Hepatocyte (in vitro differentiated cells): Measurements from ENCODE around the gene TMX1. TPM values are rescaled to one million over a fixed set of nuclear protein-coding genes. Genes with fewer than 3 reads are reported as not detected.

ENCODE experiments used
- DNase-seq: peaks from one replicate; pipeline ENCODE4 v3.0.0-alpha.2; 2016; ENCODE audit warnings: low spot score
- H2AFZ ChIP-seq: fragments of 200-600 bp; sonication (generic); 2 replicates; pipeline ENCODE4 v1.6.0; 2016; ENCODE audit warnings: antibody characterized with exemption, mild to moderate bottlenecking
- H3K27ac ChIP-seq: fragments of 200-600 bp; sonication (generic); 2 replicates; pipeline ENCODE4 v1.5.1; 2016; ENCODE audit warnings: mild to moderate bottlenecking
- H3K27me3 ChIP-seq: fragments of 200-600 bp; sonication (generic); 2 replicates; pipeline ENCODE4 v1.6.1; 2016
- H3K36me3 ChIP-seq: fragments of 200-600 bp; sonication (generic); replicated peaks from 2 replicates; pipeline ENCODE4 v1.5.1; 2016; ENCODE audit warnings: low read depth; ENCODE audit not compliant: insufficient read depth
- H3K4me1 ChIP-seq: fragments of 200-600 bp; sonication (generic); 2 replicates; pipeline ENCODE4 v1.5.1; 2016; ENCODE audit warnings: mild to moderate bottlenecking, moderate library complexity; ENCODE audit not compliant: insufficient read depth
- H3K4me2 ChIP-seq: fragments of 200-600 bp; sonication (generic); 2 replicates; pipeline ENCODE4 v1.6.0; 2016
- H3K4me3 ChIP-seq: fragments of 200-600 bp; sonication (generic); 2 replicates; pipeline ENCODE4 v1.5.1; 2016; ENCODE audit warnings: mild to moderate bottlenecking
- H3K79me2 ChIP-seq: fragments of 200-600 bp; sonication (generic); 2 replicates; pipeline ENCODE4 v1.6.0; 2017; ENCODE audit warnings: mild to moderate bottlenecking
- H3K9me2 ChIP-seq: fragments of 200-600 bp; sonication (generic); replicated peaks from 2 replicates; pipeline ENCODE4 v1.6.0; 2017; ENCODE audit warnings: mild to moderate bottlenecking; ENCODE audit not compliant: insufficient read depth
- H3K9me3 ChIP-seq: fragments of 200-600 bp; sonication (generic); 2 replicates; pipeline ENCODE4 v1.5.1; 2016; ENCODE audit warnings: low read depth, mild to moderate bottlenecking
- H4K20me1 ChIP-seq: fragments of 200-600 bp; sonication (generic); 2 replicates; pipeline ENCODE4 v1.6.0; 2016; ENCODE audit warnings: mild to moderate bottlenecking; ENCODE audit not compliant: insufficient read depth, poor library complexity, severe bottlenecking
- EZH2 ChIP-seq: fragments of 200-600 bp; sonication (generic); IDR thresholded peaks from 2 replicates; pipeline ENCODE4 v1.6.1; 2016; ENCODE audit warnings: antibody characterized with exemption, mild to moderate bottlenecking, borderline replicate concordance
- EZH2phosphoT487 ChIP-seq: fragments of 200-600 bp; sonication (generic); IDR thresholded peaks from one replicate; pipeline ENCODE4 v1.6.1; 2018; ENCODE audit warnings: antibody characterized with exemption, mild to moderate bottlenecking, low read depth, moderate library complexity; ENCODE audit not compliant: unreplicated experiment, severe bottlenecking
- WGBS: methylation state at CpG from one replicate; pipeline ENCODE4 v1.1.6; 2016; ENCODE audit warnings: low lambda C conversion rate; ENCODE audit errors: missing lambda C conversion rate; 5-methylcytosine and 5-hydroxymethylcytosine counted together
- polyA plus RNA-seq: library from polyadenylated mRNA; unstranded; fragments of >200 nt; fragmentation: Nextera tagmentation; extraction: Ambion mirVana; gene quantifications from 2 replicates; pipeline ENCODE4 v1.2.1, GENCODE V29; 2016
- total RNA-seq: library from RNA; depleted of rRNA; stranded (reverse); fragments of >200 nt; gene quantifications from 2 replicates; pipeline ENCODE4 v1.2.3, GENCODE V29; 2014
- TF ChIP-seq, protein P1 (sequence below): fragments of 200-600 bp; sonication (generic); IDR thresholded peaks from 2 replicates; pipeline ENCODE4 v1.5.1; 2016; ENCODE audit warnings: antibody characterized with exemption, mild to moderate bottlenecking; ENCODE audit not compliant: poor library complexity

The TMX1 gene
- total and polyA plus RNA-seq, 2 experiments from 2014 or later, result 39.9 to 48.6 TPM

GRCh38 chr14:51291016-51291415 lies 51.0 kb downstream of the TMX1 start:
- H3K36me3 ChIP-seq, result no peaks in the 10 kb centered on the region
- TF ChIP-seq, protein P1, sequence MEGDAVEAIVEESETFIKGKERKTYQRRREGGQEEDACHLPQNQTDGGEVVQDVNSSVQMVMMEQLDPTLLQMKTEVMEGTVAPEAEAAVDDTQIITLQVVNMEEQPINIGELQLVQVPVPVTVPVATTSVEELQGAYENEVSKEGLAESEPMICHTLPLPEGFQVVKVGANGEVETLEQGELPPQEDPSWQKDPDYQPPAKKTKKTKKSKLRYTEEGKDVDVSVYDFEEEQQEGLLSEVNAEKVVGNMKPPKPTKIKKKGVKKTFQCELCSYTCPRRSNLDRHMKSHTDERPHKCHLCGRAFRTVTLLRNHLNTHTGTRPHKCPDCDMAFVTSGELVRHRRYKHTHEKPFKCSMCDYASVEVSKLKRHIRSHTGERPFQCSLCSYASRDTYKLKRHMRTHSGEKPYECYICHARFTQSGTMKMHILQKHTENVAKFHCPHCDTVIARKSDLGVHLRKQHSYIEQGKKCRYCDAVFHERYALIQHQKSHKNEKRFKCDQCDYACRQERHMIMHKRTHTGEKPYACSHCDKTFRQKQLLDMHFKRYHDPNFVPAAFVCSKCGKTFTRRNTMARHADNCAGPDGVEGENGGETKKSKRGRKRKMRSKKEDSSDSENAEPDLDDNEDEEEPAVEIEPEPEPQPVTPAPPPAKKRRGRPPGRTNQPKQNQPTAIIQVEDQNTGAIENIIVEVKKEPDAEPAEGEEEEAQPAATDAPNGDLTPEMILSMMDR, result no peak
- TF ChIP-seq EZH2 (no peak), EZH2phosphoT487 (no peak)
- H3K4me2 ChIP-seq, result no peak overlapping the region
- no peaks in the 10 kb centered on the region for H3K27me3 ChIP-seq
- no peak overlapping the region for H2AFZ ChIP-seq
- no peak overlapping the region for H3K27ac ChIP-seq
- H3K4me3 ChIP-seq, result no peak overlapping the region
- DNase-seq, result no peak
- no peaks in the 10 kb centered on the region for H3K9me3 ChIP-seq
- H3K9me2 ChIP-seq, result no peaks in the 10 kb centered on the region
- WGBS, result 95% methylated on average over 4 of the region's 4 CpGs
- H3K79me2 ChIP-seq, result no peaks in the 10 kb centered on the region
- no peaks in the 10 kb centered on the region for H4K20me1 ChIP-seq
- peaks cover 4% of the 10 kb centered on the region for H3K4me1 ChIP-seq

- Histone ChIP-seq H3K9me3 (no peaks in the 10 kb centered on the region), H3K4me1 (peaks cover 4% of the 10 kb centered on the region), H2AFZ (no peak overlapping the region), H3K36me3 (no peaks in the 10 kb centered on the region), H4K20me1 (no peaks in the 10 kb centered on the region), H3K4me2 (no peak overlapping the region), H3K79me2 (no peaks in the 10 kb centered on the region), H3K9me2 (no peaks in the 10 kb centered on the region), H3K27ac (no peak overlapping the region), H3K27me3 (no peaks in the 10 kb centered on the region), H3K4me3 (no peak overlapping the region)
- DNase-seq, result no peak
- TF ChIP-seq EZH2phosphoT487 (no peak), EZH2 (no peak)
- TF ChIP-seq, protein P1, result no peak
- 88% methylated on average over 7 of the region's 7 CpGs for WGBS
Observed at GRCh38 chr14:51293149-51293911, 53.3 kb downstream of the TMX1 start.

- TF ChIP-seq EZH2, result no peak
- TF ChIP-seq, protein P1, result no peak
- TF ChIP-seq EZH2phosphoT487, result no peak
- no peak overlapping the region for H3K4me3 ChIP-seq
- H3K36me3 ChIP-seq, result no peaks in the 10 kb centered on the region
- H3K79me2 ChIP-seq, result no peaks in the 10 kb centered on the region
- H2AFZ ChIP-seq, result no peak overlapping the region
- H3K9me3 ChIP-seq, result no peaks in the 10 kb centered on the region
- H4K20me1 ChIP-seq, result no peaks in the 10 kb centered on the region
- no peak overlapping the region for H3K27ac ChIP-seq
- WGBS, result 83% methylated on average over 6 of the region's 6 CpGs
- H3K4me1 ChIP-seq, result peaks cover 4% of the 10 kb centered on the region
- no peaks in the 10 kb centered on the region for H3K9me2 ChIP-seq
- no peak for DNase-seq
- H3K4me2 ChIP-seq, result no peak overlapping the region
- no peaks in the 10 kb centered on the region for H3K27me3 ChIP-seq
Observed at GRCh38 chr14:51293912-51294389, 53.9 kb downstream of the TMX1 start.
